Glutamatergic neuron (in vitro differentiated cells): ENCODE data around the gene GOLIM4. TPM values are rescaled to one million over a fixed set of nuclear protein-coding genes. Genes with fewer than 3 reads are reported as not detected.

Experiments
- DNase-seq: peaks from one replicate; pipeline ENCODE4 v3.0.0; 2022
- H3K27ac Mint-ChIP-seq: one replicate; pipeline ENCODE4 v1.8.0; 2020; ENCODE audit warnings: mild to moderate bottlenecking, mixed read lengths, inconsistent platforms; ENCODE audit not compliant: unreplicated experiment
- H3K27me3 Mint-ChIP-seq: one replicate; pipeline ENCODE4 v1.8.0; 2020; ENCODE audit warnings: mild to moderate bottlenecking, moderate library complexity, mixed read lengths, inconsistent platforms; ENCODE audit not compliant: unreplicated experiment
- H3K36me3 Mint-ChIP-seq: one replicate; pipeline ENCODE4 v1.8.0; 2020; ENCODE audit warnings: mild to moderate bottlenecking, mixed read lengths, inconsistent platforms; ENCODE audit not compliant: unreplicated experiment
- H3K4me1 Mint-ChIP-seq: one replicate; pipeline ENCODE4 v1.8.0; 2020; ENCODE audit warnings: mild to moderate bottlenecking, low read depth, mixed read lengths, inconsistent platforms; ENCODE audit not compliant: unreplicated experiment
- H3K4me3 Mint-ChIP-seq: one replicate; pipeline ENCODE4 v1.8.0; 2020; ENCODE audit warnings: mild to moderate bottlenecking, mixed read lengths, inconsistent platforms; ENCODE audit not compliant: unreplicated experiment
- H3K9me3 Mint-ChIP-seq: one replicate; pipeline ENCODE4 v1.8.0; 2020; ENCODE audit warnings: mild to moderate bottlenecking, moderate library complexity, mixed read lengths, inconsistent platforms; ENCODE audit not compliant: unreplicated experiment
- CTCF ChIP-seq: fragments of 200-600 bp; sonication (generic); IDR thresholded peaks from one replicate; pipeline ENCODE4 v1.5.0; 2021; ENCODE audit not compliant: partially characterized antibody, unreplicated experiment
- total RNA-seq: library from RNA; stranded (reverse); fragmentation: NEBNext Ultra II Directional; extraction: Animal tissue kit (Norgen Biotek cat#: 25700); gene quantifications from one replicate; pipeline ENCODE4 v1.2.1, GENCODE V29; 2021; ENCODE audit not compliant: unreplicated experiment

The GOLIM4 gene
- total RNA-seq, 1 donor from 2014 or later, result 31.7 TPM

- H3K27me3 Mint-ChIP-seq, result peaks cover 2% of the 10 kb centered on the region
- H3K4me3 Mint-ChIP-seq, result no peak overlapping the region
- no peak overlapping the region for H3K27ac Mint-ChIP-seq
- peaks cover 3% of the 10 kb centered on the region for H3K9me3 Mint-ChIP-seq
- no peak for DNase-seq
- peaks cover 15% of the 10 kb centered on the region for H3K36me3 Mint-ChIP-seq
- no peak for TF ChIP-seq CTCF
- H3K4me1 Mint-ChIP-seq, result peaks cover 11% of the 10 kb centered on the region
These were observed 43.2 kb downstream of the GOLIM4 start for GRCh38 chr3:168052515-168052914.

GRCh38 chr3:168051531-168052471 lies 43.9 kb downstream of the GOLIM4 start:
- DNase-seq, result no peak
- H3K4me3 Mint-ChIP-seq, result no peak overlapping the region
- H3K27me3 Mint-ChIP-seq, result peaks cover 2% of the 10 kb centered on the region
- peaks cover 10% of the 10 kb centered on the region for H3K36me3 Mint-ChIP-seq
- TF ChIP-seq CTCF, result no peak
- H3K4me1 Mint-ChIP-seq, result peaks cover 11% of the 10 kb centered on the region
- peaks cover 2% of the 10 kb centered on the region for H3K9me3 Mint-ChIP-seq
- no peak overlapping the region for H3K27ac Mint-ChIP-seq

- no peak overlapping the region for H3K27ac Mint-ChIP-seq
- peaks cover 2% of the 10 kb centered on the region for H3K27me3 Mint-ChIP-seq
- TF ChIP-seq CTCF, result no peak
- H3K36me3 Mint-ChIP-seq, result peaks cover 7% of the 10 kb centered on the region
- no peaks in the 10 kb centered on the region for H3K9me3 Mint-ChIP-seq
- no peak for DNase-seq
- no peak overlapping the region for H3K4me3 Mint-ChIP-seq
- peaks cover 11% of the 10 kb centered on the region for H3K4me1 Mint-ChIP-seq
These were observed 44.7 kb downstream of the GOLIM4 start for GRCh38 chr3:168051070-168051469.

GRCh38 chr3:168049367-168049974 lies 46.3 kb downstream of the GOLIM4 start:
- H3K4me1 Mint-ChIP-seq, result peaks cover 11% of the 10 kb centered on the region
- peaks cover 2% of the 10 kb centered on the region for H3K27me3 Mint-ChIP-seq

More at GRCh38 chr3:168049367-168049974, 46.3 kb downstream of the GOLIM4 start:
- Mint-ChIP-seq H3K9me3 (no peaks in the 10 kb centered on the region), H3K4me3 (no peak overlapping the region), H3K36me3 (no peaks in the 10 kb centered on the region), H3K27ac (no peak overlapping the region)
- DNase-seq, result no peak
- no peak for TF ChIP-seq CTCF
